Neuronal stem cell (in vitro differentiated cells): ENCODE results near the gene OR11A1. TPM values are rescaled to one million over a fixed set of nuclear protein-coding genes. Genes with fewer than 3 reads are reported as not detected.

Experiments
- DNase-seq: peaks from one replicate; pipeline ENCODE4 v3.0.0-alpha.2; 2013; ENCODE audit warnings: low spot score
- H2AFZ ChIP-seq: one replicate; pipeline ENCODE4 v1.6.1; 2013; ENCODE audit warnings: mild to moderate bottlenecking, low read length, inconsistent platforms
- H2AK5ac ChIP-seq: 2 replicates; pipeline ENCODE4 v1.6.1; 2013; ENCODE audit warnings: low read depth, mild to moderate bottlenecking, inconsistent platforms, low read length, moderate library complexity, mixed read lengths
- H2BK120ac ChIP-seq: 2 replicates; pipeline ENCODE4 v1.6.1; 2013; ENCODE audit warnings: low read depth, mild to moderate bottlenecking, inconsistent platforms, low read length, moderate library complexity, mixed read lengths
- H2BK12ac ChIP-seq: one replicate; pipeline ENCODE4 v1.6.1; 2013; ENCODE audit warnings: low read length, inconsistent platforms
- H2BK15ac ChIP-seq: 2 replicates; pipeline ENCODE4 v1.6.1; 2013; ENCODE audit warnings: mild to moderate bottlenecking, low read length, inconsistent platforms, mixed read lengths
- H2BK5ac ChIP-seq: one replicate; pipeline ENCODE4 v1.6.1; 2013; ENCODE audit warnings: inconsistent platforms, mild to moderate bottlenecking, low read length, moderate library complexity
- H3K14ac ChIP-seq: one replicate; pipeline ENCODE4 v1.6.1; 2013; ENCODE audit warnings: low read length, inconsistent platforms
- H3K18ac ChIP-seq: 2 replicates; pipeline ENCODE4 v1.6.1; 2013; ENCODE audit warnings: low read length, inconsistent platforms
- H3K23ac ChIP-seq: 2 replicates; pipeline ENCODE4 v1.6.1; 2013; ENCODE audit warnings: low read depth, mild to moderate bottlenecking, mixed read lengths, low read length, inconsistent platforms; ENCODE audit not compliant: poor library complexity
- H3K27ac ChIP-seq: replicated peaks from 3 replicates; pipeline ENCODE4 v1.5.1; 2013; ENCODE audit warnings: low read length, inconsistent platforms
- H3K27me3 ChIP-seq, 3 experiments: 2 replicates each; pipeline ENCODE4 v1.6.1; 2013; ENCODE audit warnings: low read length in 3 of 3, mild to moderate bottlenecking in 2 of 3, inconsistent platforms in 1 of 3, low read depth in 1 of 3, mixed read lengths in 1 of 3, moderate library complexity in 1 of 3; ENCODE audit not compliant: control insufficient read depth in 3 of 3, insufficient read depth in 3 of 3
- H3K36me3 ChIP-seq, 2 donors: replicated peaks in 1 of 2; 2 replicates each; pipeline ENCODE4 v1.6.1; 2013; ENCODE audit warnings: low read length in 2 of 2; ENCODE audit not compliant: control insufficient read depth in 2 of 2, insufficient read depth in 2 of 2
- H3K4ac ChIP-seq: 2 replicates; pipeline ENCODE4 v1.6.1; 2013; ENCODE audit warnings: inconsistent platforms, mild to moderate bottlenecking, low read length, moderate library complexity
- H3K4me1 ChIP-seq, 2 donors: 1 replicate in 1 of 2; 2 replicates in 1 of 2; pipeline ENCODE4 v1.6.1; 2013; ENCODE audit warnings: low read length in 2 of 2, low read depth in 1 of 2; ENCODE audit not compliant: control insufficient read depth in 2 of 2, insufficient read depth in 1 of 2
- H3K4me2 ChIP-seq: one replicate; pipeline ENCODE4 v1.6.1; 2013; ENCODE audit warnings: mild to moderate bottlenecking, low read length, inconsistent platforms; ENCODE audit not compliant: insufficient read depth, poor library complexity, severe bottlenecking
- H3K4me3 ChIP-seq, 2 donors: 2 replicates each; pipeline ENCODE4 v1.5.1; 2013; ENCODE audit warnings: low read length in 2 of 2, mild to moderate bottlenecking in 2 of 2, inconsistent platforms in 1 of 2, moderate library complexity in 1 of 2
- H3K79me1 ChIP-seq: one replicate; pipeline ENCODE4 v1.6.1; 2013; ENCODE audit warnings: low read depth, mild to moderate bottlenecking, inconsistent platforms, low read length, moderate library complexity
- H3K9ac ChIP-seq: one replicate; pipeline ENCODE4 v1.6.1; 2013; ENCODE audit warnings: mild to moderate bottlenecking, low read depth, low read length, inconsistent platforms; ENCODE audit not compliant: poor library complexity
- H3K9me3 ChIP-seq, 2 donors: replicated peaks in 1 of 2; 2 replicates each; pipeline versions ENCODE3 to v1.6.1; 2013; ENCODE audit warnings: low read length in 2 of 2, mild to moderate bottlenecking in 2 of 2, inconsistent platforms in 1 of 2, low read depth in 1 of 2, mixed read lengths in 1 of 2, moderate library complexity in 1 of 2; ENCODE audit not compliant: control insufficient read depth in 2 of 2, insufficient read depth in 1 of 2
- H4K8ac ChIP-seq: one replicate; pipeline ENCODE4 v1.6.1; 2013; ENCODE audit warnings: low read depth, mild to moderate bottlenecking, inconsistent platforms, low read length, moderate library complexity
- H4K91ac ChIP-seq: one replicate; pipeline ENCODE4 v1.6.1; 2013; ENCODE audit warnings: low read length, low read depth, mild to moderate bottlenecking, inconsistent platforms; ENCODE audit not compliant: poor library complexity
- WGBS, 2 donors: extraction: QIAGEN DNeasy Blood & Tissue Kit; methylation state at CpG; one replicate each; pipeline ENCODE4 v1.1.7; 2013; ENCODE audit warnings: missing lambda C conversion rate in 2 of 2, mixed read lengths in 1 of 2; ENCODE audit not compliant: insufficient read length in 2 of 2, insufficient replicate concordance in 1 of 2; ENCODE audit errors: extremely low coverage in 2 of 2; 5-methylcytosine and 5-hydroxymethylcytosine counted together
- polyA plus RNA-seq, 2 experiments: library from polyadenylated mRNA; stranded (reverse); fragments of 200-250 nt; gene quantifications; one replicate each; pipeline ENCODE4 v1.2.3, GENCODE V29; 2013

The OR11A1 gene
- not detected for polyA plus RNA-seq (2013, experiment 1 of 2)
- polyA plus RNA-seq (2013, experiment 2 of 2) = not detected

DNA sequence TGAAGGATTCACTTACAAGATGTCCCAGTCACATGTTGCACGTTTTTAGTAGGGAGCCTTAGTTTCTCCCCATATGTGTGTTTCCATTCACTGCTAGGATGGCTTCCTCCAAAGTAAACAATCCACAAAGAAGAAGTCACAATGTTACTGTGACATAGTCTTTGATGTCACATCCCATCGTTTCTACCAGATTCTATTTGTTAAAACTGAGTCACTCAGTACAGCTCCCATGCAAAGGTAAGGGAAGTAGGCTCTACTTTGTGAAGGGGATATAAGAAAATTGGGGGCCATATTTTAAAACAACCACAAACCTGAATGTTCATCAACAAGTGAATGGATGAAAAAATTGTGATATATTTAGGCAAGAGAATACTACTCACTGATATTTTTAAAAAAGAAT lies at the start of gene OR11A1, which contains the start of gene OR2H1:
Gene OR11A1 (minus strand): TSS at position 101 of the 400 bp plus-strand sequence. CDS start 29,430 bp downstream, outside the sequence.
Gene OR2H1 (plus strand): TSS at position 185 of the 400 bp plus-strand sequence. CDS start 4,615 bp downstream, outside the sequence.
- Histone ChIP-seq H3K79me1 (no peaks in the 10 kb centered on the region), H3K14ac (no peak within 1 kb of the TSS), H4K91ac (no peak within 1 kb of the TSS), H2BK12ac (no peak within 1 kb of the TSS), H3K4me3 (no peak within 1 kb of the TSS), H3K36me3 (no peaks in the 10 kb centered on the region), H3K4ac (no peak within 1 kb of the TSS), H3K4me1 (no peaks in the 10 kb centered on the region), H2AK5ac (no peak within 1 kb of the TSS), H3K9ac (no peak within 1 kb of the TSS), H3K9me3 (no peaks in the 10 kb centered on the region), H2AFZ (no peak within 1 kb of the TSS), H3K27me3 (peaks cover 0 to 3% (median 0%) of the 10 kb centered on the region in 3 experiments), H4K8ac (no peak within 1 kb of the TSS), H3K4me2 (no peak within 1 kb of the TSS), H3K18ac (no peak within 1 kb of the TSS), H3K23ac (no peak within 1 kb of the TSS), H3K27ac (no peak within 1 kb of the TSS), H2BK5ac (no peak within 1 kb of the TSS), H2BK120ac (no peak within 1 kb of the TSS), H2BK15ac (no peak within 1 kb of the TSS)
- WGBS, 2 donors = no CpG with 5 or more reads among the region's 2 CpGs
- no peak for DNase-seq

DNA sequence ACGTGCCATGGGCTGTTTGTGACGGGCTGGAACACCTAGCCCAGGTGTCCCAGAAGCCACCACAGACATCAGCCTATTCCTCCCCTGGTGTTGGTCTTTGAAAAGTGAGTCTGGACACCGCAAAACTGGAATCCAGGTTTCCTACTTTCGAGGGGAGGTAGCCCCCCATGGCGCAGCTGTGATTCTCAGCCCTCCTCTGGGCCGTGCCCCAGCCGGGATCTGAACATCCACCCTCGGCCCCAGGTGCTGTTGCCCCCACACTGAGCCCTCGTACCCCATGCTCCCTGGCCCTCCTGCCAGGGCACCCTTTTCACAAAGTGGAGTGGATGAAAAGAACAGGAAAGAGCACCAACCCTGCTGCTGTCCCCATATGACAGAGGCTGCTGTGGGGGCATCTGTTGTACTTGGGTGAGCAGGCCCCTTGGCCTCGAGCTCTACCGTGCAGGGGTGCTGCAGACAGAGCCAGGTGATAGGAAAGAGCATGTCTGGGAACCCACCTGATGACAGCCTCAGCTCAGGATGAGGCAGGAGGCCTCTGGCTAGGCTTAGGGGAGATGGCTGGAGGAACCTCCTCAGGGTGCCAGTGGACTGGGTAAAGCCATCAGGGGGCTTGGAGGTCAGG lies 49.7 kb upstream of the OR11A1 start:
- no peak overlapping the region for H4K8ac ChIP-seq
- no peak overlapping the region for H3K23ac ChIP-seq
- no peak overlapping the region for H2BK15ac ChIP-seq
- no peak overlapping the region for H3K4ac ChIP-seq
- H3K27me3 ChIP-seq = peaks cover 0 to 34% (median 0%) of the 10 kb centered on the region in 3 experiments
- H2BK12ac ChIP-seq = no peak overlapping the region
- H3K36me3 ChIP-seq = no peaks in the 10 kb centered on the region
- DNase-seq = no peak
- no peaks in the 10 kb centered on the region for H3K79me1 ChIP-seq
- H3K9me3 ChIP-seq = no peaks in the 10 kb centered on the region
- H3K4me1 ChIP-seq = peaks cover 11 to 14% of the 10 kb centered on the region in 2 donors
- no peak overlapping the region for H3K18ac ChIP-seq
- H3K9ac ChIP-seq = no peak overlapping the region
- no peak overlapping the region for H3K4me3 ChIP-seq
- no peak overlapping the region for H3K14ac ChIP-seq
- H3K27ac ChIP-seq = no peak overlapping the region
- peak overlapping the region; percentile 4 for H2AK5ac ChIP-seq
- no peak overlapping the region for H4K91ac ChIP-seq
- no CpG with 5 or more reads among the region's 11 CpGs for WGBS, 2 donors
- no peak overlapping the region for H3K4me2 ChIP-seq
- no peak overlapping the region for H2BK120ac ChIP-seq
- no peak overlapping the region for H2AFZ ChIP-seq
- H2BK5ac ChIP-seq = no peak overlapping the region

GRCh38 chr6:29505808-29506207 lies 48.9 kb upstream of the OR11A1 start:
- H2BK15ac ChIP-seq = no peak overlapping the region
- H2BK5ac ChIP-seq = no peak overlapping the region
- no peaks in the 10 kb centered on the region for H3K36me3 ChIP-seq
- H3K9ac ChIP-seq = no peak overlapping the region
- WGBS, 2 donors = no CpG with 5 or more reads among the region's 3 CpGs
- no peak overlapping the region for H3K23ac ChIP-seq
- no peak overlapping the region for H3K27ac ChIP-seq
- no peak overlapping the region for H2AFZ ChIP-seq
- no peaks in the 10 kb centered on the region for H3K9me3 ChIP-seq
- no peak overlapping the region for H3K4ac ChIP-seq
- H3K18ac ChIP-seq = peak overlapping the region; percentile 15
- no peak overlapping the region for H4K8ac ChIP-seq
- H2AK5ac ChIP-seq = no peak overlapping the region
- peaks cover 9 to 13% of the 10 kb centered on the region in 2 donors for H3K4me1 ChIP-seq
- H2BK12ac ChIP-seq = no peak overlapping the region
- H3K4me2 ChIP-seq = no peak overlapping the region
- H4K91ac ChIP-seq = no peak overlapping the region
- H2BK120ac ChIP-seq = no peak overlapping the region
- DNase-seq = no peak
- no peak overlapping the region for H3K4me3 ChIP-seq
- no peak overlapping the region for H3K14ac ChIP-seq
- H3K27me3 ChIP-seq = peaks cover 0 to 35% (median 0%) of the 10 kb centered on the region in 3 experiments
- H3K79me1 ChIP-seq = no peaks in the 10 kb centered on the region

DNA sequence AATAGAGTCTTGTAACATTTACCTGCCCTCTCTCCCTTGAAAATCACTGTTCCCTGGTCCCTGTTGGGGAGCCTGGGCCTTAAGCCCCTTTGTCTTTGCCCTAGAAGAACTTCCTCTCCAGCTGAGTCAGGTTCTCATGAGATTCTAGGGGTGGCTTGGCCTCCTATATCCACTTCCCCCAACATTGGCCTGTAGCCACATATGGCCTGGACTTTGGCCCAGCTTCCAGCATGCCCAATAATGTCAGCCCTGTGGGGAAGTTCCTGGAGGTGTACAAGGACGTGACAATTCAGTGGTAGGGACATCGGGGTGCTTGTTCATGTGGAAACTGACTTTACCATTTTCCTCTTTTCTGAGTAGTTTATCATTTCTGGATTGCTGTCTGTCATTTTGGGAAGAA lies 48.1 kb upstream of the OR11A1 start:
- peaks cover 0 to 35% (median 0%) of the 10 kb centered on the region in 3 experiments for H3K27me3 ChIP-seq
- H2AK5ac ChIP-seq = no peak overlapping the region
- H4K91ac ChIP-seq = no peak overlapping the region
- H2BK12ac ChIP-seq = no peak overlapping the region
- H2AFZ ChIP-seq = no peak overlapping the region
- no peak overlapping the region for H3K4me2 ChIP-seq
- no peak overlapping the region for H2BK15ac ChIP-seq
- no peak overlapping the region for H3K27ac ChIP-seq
- no peak overlapping the region for H2BK120ac ChIP-seq
- no peaks in the 10 kb centered on the region for H3K79me1 ChIP-seq
- H3K14ac ChIP-seq = no peak overlapping the region
- no peak overlapping the region for H3K18ac ChIP-seq
- H3K23ac ChIP-seq = no peak overlapping the region
- no peak overlapping the region for H2BK5ac ChIP-seq
- H4K8ac ChIP-seq = no peak overlapping the region
- no peaks in the 10 kb centered on the region for H3K36me3 ChIP-seq
- DNase-seq = no peak
- peaks cover 4 to 6% of the 10 kb centered on the region in 2 donors for H3K4me1 ChIP-seq
- WGBS, 2 donors = no CpG with 5 or more reads among the region's 2 CpGs
- H3K9ac ChIP-seq = no peak overlapping the region
- H3K9me3 ChIP-seq = no peaks in the 10 kb centered on the region
- H3K4me3 ChIP-seq = no peak overlapping the region
- H3K4ac ChIP-seq = no peak overlapping the region
